Measurements from ENCODE around the gene TIAM2.

DNA sequence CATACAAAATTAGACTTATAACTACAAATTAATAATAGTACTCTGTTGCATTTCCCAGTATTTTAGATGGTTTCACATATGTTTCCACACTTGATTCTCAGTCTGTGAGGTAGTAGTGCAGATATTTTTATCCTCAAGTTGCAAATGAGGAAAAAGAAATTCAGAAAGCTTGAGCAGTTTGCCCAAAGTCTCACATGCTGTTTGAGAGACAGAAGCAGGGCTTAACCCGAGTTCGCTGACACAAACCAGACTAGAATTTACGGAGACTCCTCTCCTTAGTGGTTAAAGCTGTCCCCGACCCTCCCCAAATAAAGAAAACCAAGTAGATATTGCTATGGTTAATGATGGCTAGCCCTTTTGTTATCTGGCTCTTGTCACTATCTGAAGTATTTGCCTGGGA is 126.2 kb downstream of the TIAM2 start:
- TF ChIP-seq, protein P1, sequence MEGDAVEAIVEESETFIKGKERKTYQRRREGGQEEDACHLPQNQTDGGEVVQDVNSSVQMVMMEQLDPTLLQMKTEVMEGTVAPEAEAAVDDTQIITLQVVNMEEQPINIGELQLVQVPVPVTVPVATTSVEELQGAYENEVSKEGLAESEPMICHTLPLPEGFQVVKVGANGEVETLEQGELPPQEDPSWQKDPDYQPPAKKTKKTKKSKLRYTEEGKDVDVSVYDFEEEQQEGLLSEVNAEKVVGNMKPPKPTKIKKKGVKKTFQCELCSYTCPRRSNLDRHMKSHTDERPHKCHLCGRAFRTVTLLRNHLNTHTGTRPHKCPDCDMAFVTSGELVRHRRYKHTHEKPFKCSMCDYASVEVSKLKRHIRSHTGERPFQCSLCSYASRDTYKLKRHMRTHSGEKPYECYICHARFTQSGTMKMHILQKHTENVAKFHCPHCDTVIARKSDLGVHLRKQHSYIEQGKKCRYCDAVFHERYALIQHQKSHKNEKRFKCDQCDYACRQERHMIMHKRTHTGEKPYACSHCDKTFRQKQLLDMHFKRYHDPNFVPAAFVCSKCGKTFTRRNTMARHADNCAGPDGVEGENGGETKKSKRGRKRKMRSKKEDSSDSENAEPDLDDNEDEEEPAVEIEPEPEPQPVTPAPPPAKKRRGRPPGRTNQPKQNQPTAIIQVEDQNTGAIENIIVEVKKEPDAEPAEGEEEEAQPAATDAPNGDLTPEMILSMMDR (IDR thresholded peaks at IDR 0.05; ENCODE audit: insufficient read depth, low read length), result no peak
- TF ChIP-seq POLR2AphosphoS5 (IDR thresholded peaks at IDR 0.05; ENCODE audit: low read depth), result no peak
